ENCODE results near the gene AP1M2. TPM values are rescaled to one million over a fixed set of nuclear protein-coding genes. Genes with fewer than 3 reads are reported as not detected.
"Not testable (repeated sequence)": the region's sequence is repeated elsewhere in the genome, so short reads cannot be mapped to it uniquely, and the experiment has no call there.

Gene AP1M2
- polyA plus RNA-seq, 1 donor, result not detected

DNA sequence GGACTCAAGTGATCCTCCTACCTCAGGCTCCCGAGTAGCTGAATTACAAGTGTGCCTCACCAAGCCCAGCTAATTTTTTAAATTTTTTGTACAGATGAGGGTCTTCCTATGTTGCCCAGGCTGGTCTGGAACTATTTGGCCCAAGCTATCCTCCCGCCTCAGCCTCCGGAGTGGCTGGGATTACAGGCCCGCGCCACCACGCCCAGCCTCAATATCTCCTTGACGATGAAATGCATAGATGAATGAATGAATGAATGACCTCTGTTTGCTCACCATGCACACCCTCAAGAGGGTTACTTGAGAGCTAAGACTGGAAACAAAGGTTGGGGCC, 14.9 kb upstream of the AP1M2 start:
- no peak for DNase-seq (ENCODE audit: low read depth)

DNA sequence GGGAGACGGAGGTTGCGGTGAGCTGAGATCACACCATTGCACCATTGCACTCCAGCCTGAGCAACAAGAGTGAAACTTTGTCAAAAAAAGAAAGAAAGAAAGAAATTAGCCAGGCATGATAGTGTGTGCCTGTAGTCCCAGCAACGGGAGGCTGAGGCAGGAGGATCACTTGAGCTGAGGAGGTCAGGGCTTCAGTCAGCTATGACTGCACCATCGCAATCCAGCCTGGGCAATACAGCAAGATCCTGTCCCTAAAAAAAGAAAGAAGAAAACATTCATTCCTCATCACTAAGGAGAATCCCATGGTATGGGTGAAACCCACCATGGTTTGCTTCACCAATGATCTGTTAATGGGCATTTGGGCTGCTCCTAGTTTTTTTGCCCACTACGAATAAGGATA, 13.0 kb upstream of the AP1M2 start:
- DNase-seq (ENCODE audit: low read depth), result no peak

DNA sequence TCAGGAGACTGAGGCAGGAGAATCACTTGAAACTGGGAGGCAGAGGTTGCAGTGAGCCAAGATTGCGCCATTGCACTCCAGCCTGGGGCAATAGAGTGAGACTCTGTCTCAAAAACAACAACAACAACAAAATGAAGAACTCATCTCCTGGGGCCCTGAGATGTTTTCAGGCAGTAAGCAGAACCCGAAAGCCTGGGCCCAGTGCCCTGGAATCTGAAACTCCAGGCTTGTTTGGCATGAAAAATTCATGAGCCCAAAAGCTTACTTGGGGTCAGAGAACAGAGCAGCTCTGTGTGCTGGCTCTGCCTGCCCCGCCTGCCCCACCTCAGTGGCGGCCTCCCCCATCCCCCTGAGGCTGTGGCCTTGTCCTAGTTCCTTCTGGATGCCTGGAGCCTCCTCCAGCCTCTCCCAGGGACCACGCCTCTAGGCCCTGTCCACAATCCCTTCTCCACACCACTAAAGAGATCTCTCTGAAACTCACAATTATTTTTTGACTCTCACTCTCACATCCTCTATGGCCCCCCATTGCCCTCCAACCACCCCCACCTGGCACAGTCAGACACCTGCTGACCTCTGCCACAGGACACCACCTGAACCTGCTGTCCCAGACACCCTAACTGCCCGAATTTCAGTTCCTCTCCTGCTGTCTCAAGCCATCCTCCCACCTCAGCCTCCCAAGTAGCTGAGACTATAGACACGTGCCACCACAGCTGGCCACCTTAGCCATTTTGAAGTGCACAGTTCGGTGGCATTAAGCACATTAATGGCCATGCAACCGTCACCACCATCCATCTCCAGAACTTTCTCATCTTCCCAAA, 6.9 kb upstream of the AP1M2 start:
- no peak for DNase-seq (ENCODE audit: low read depth)

DNA sequence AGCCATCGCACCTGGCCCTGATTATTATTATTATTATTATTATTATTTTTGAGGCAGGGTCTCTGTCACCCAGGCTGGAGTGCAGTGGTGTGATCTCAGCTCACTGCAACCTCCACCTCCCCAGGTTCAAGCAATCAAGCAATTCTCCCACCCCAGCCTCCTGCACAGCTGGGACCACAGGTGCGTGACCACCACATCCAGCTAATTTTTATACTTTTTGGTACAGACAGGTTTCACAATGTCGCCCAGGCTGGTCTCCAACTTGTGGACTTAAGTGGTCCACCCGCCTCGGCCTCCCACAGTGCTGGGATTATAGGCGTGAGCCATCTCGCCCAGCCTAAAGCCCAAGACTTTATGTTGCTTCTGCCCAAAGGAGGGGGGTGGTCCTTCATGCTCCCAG, 6.0 kb upstream of the AP1M2 start:
- DNase-seq (ENCODE audit: low read depth), result no peak

DNA sequence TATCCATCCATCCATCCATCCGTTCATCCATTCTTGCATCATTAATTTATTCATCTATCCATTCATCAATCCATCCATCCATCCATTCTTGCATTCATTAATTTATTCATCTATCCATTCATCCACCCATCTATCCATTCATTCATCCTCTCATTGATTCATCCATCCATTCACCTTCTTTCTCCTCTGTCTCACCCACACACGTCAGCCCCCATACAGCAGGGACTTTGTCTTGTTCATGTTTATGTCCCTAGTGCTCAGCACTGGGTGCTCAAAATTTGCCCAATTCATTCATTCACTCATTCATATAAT, 683 bp upstream of the AP1M2 start:
- DNase-seq (ENCODE audit: low read depth), result no peak

DNA sequence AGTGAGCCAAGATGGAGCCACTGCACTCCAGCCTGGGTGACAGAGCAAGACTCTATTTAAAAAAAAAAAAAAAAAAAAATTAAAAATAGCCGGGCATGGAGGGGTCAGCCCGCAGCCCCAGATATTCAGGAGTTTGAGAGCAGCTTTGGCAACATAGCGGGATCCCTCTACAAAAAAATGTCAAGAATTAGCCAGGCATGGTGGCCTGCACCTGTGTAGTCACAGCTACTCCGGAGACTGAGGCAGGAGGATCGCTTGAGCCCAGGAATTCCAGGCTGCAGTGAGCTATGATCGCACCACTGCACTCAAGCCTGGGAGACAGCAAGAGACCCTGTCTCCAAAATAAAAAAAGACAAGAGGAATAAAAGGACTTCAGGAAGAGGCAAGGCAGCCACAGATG, 716 bp downstream of the AP1M2 start:
- DNase-seq (ENCODE audit: low read depth), result no peak

DNA sequence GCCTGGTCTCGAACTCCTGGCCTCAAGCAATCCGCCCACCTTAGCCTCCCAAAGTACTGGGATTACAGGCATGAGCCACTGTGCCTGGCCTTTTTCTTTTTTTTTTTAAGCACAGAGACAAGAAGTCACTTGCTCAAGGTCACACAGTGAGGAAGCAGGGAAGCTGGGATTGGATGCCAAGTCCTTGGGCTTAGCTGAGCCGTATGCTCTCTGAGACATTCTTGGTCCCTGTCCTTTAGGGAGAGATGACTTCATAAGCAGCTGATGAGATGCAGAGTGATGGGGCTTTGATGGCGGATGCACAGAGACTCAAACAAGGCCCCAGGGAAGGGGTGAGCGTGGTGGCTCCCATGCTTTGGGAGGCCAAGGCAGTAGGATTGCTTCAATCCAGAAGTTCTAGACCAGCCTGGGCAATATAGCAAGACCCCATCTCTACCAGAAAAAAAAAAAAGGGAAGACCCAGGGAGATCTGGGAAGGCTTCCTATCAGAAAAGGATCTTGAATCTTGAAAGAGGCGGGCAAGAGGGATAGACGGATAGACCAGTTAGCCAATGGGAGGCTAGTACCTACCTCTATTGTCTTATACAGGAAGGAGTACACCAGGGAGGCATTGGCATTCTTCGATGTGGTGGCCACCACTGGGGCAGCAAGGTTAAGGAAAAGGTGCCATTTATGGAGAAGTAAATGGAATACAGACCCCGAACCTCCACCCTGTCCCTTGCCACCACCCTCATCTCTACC, 3.9 kb downstream of the AP1M2 start:
- DNase-seq (ENCODE audit: low read depth), result no peak

DNA sequence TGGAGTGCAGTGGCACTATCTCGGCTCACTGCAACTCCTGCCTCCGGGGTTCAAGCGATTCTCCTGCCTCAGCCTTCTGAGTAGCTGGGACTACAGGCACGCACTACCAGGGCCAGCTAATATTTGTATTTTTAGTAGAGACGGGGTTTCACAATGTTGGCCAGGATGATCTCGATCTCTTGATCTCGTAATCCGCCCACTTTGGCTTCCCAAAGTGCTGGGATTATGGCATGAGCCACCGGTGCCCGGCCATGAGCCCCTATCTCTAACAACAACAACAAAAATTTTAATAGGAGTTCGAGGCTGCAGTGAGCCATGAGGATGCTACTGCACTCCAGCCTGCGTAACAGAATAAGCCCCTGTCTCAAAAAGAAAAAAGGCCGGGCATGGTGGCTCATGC, 5.0 kb downstream of the AP1M2 start:
- DNase-seq (ENCODE audit: low read depth), result no peak

DNA sequence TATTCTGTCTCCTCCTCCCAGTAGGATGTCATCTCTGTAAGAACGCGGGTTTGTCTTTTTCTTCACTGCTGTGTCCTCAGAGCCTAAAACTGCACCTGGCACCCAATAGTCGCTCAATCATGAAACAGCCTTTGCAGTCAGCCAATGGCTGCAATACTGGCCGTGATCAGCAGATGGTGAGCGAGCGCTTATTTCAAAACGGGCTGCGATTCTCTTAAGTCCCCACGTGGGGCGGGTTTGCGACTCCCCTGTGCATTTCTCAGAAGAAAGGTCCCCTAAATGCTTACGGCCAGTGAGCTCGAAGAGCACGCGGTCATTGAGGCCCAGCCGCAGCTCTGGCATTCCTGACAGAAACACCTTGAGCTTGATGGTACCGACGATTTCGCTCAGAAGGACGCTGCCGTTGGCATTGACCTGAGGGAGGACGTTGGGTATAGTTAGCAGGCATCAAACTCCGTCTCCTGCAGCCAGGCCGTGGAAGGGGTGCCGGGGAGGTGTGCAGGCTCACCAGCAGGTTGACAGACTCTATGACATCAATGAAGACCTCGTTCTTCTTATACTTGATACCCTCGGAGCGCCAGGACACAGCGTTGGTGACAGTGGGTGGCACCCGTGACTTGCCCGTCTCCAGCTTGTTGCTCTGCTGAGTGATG, 6.0 kb downstream of the AP1M2 start:
- DNase-seq (ENCODE audit: low read depth), result peak; percentile 74

DNA sequence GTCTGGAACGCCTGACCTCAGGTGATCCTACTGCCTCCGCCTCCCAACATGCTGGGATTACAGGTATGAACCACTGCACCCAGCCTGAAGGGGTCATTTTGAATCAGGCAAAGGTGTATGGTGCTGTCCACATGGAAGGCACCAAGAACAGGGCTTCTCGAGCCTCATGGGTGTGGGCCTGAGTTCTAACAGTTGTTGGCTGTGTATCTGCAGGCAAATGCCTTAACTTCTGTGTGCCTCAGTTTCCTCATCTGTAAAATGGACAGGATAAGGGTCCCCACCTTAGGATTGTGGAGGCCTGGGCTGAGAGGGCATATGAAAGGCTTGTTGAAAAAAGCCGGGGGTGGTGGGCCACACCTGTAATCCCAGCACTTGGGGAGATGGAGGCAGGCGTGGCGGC, 9.2 kb downstream of the AP1M2 start:
- no peak for DNase-seq (ENCODE audit: low read depth)

DNA sequence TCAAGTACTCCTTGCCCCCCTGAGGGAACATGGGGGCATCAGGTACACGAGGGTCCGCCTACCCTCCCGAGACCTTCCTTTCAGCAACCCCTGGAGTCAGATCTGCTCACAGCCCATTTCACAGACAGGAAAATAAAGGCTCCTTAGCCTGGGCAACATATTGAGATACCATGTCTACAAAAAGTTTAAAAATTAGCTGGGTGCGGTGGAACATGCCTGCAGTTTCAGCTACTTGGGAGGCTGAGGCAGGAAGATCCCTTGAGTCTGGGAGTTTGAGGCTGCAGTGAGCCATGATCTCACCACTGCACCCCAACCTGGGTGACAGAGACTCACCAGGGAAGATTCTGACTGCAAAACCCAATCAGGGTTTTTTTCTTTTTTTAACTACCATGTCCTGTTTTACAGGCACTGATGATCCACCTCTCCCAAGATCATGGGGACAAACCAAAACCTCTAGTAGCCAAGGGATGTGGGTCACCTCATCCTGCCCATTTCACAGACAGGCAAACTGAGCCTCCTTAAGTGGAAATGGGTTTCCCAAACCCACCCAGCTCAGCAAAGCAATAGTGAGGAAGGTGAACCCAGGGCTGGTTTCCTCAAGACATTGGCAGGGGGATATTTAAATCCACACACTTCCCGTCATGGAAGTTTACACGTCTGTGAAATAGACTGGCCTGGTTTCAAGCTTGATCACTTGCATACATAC, 11.9 kb downstream of the AP1M2 start:
- DNase-seq (ENCODE audit: low read depth), result no peak

DNA sequence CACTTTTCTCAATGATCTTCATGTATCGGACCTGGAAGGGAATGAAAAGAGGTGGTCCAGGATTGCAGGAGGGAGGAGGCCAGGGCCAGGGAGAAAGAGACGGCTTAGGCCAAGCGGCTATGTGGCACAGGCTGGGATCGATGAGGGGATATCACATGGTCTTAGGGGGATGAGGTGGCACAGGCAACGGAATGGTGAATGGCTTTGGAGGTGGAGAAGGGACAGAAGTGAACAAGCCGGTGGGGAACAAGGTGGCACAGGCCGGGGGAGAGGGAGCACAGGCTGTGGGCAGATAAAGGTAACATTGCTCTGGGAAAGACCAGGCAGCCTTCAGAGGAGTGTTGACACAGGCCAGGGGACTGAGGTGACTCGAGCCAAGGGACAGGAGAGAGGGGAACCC, 12.7 kb downstream of the AP1M2 start:
- no peak for DNase-seq (ENCODE audit: low read depth)

DNA sequence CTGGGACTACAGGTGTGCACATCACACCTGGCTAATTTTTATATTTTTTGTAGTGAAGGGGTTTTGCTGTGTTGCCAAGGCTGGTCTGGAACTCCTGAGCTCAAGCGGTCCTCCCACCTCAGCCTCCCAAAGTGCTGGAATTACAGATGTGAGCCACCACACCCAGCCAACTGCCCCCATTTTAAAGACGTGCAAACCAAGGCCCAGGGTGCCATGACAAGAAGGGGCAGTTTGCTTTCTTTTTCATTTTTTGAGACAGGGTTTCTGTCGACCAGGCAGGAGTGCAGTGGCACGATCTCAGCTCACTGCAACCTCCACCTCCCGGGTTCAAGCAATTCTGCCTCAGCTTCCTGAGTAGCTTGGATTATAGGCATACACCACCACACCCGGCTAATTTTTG, 13.3 kb downstream of the AP1M2 start:
- not testable (repeated sequence) for DNase-seq (ENCODE audit: low read depth)

DNA sequence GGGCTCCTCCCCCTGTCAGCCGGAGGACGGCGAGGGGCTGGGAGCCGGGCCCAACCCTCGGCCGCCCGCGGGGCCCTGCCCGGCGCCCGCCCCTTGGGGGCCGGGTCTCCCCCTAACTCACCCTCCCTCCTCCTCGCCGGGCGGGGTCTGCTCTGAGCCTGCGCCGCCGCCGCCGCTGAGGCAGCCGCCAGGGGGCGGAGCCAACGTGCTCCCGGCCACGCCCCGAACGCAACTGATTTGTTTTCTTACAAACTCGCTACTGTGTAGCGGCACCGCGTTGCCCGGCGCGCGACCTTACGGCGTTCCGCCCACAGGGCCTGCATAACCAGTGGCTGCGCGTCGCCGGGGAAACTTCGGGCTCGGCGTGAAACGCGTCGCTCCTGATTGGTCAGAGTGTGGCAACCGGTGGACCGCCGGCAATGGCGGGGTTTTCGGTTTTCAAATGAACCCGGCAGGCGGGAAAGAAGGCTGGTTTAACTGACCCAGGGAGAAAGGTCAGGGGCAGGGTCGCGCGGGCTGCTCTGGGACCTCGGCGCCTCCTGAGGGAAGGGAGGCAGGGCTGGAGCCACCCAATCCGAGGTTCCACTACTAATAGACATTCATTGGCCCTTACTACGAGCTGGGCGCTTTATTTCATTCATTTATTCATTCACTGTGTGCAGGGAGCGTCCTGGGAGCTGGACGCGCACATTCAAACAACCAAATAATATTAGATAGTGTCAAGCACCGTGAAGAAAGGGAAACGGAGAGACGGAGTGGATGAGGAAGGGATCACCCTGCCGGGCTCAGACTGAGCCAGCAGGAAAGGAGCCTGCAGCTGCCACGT, 18.1 kb downstream of the AP1M2 start, which contains the start of gene CDKN2D:
Gene CDKN2D, minus strand, starts transcription at position 154 of the 826 bp plus-strand sequence. CDS start 326 bp downstream, outside the sequence.
- peak; percentile 98 for DNase-seq (ENCODE audit: low read depth)

DNA sequence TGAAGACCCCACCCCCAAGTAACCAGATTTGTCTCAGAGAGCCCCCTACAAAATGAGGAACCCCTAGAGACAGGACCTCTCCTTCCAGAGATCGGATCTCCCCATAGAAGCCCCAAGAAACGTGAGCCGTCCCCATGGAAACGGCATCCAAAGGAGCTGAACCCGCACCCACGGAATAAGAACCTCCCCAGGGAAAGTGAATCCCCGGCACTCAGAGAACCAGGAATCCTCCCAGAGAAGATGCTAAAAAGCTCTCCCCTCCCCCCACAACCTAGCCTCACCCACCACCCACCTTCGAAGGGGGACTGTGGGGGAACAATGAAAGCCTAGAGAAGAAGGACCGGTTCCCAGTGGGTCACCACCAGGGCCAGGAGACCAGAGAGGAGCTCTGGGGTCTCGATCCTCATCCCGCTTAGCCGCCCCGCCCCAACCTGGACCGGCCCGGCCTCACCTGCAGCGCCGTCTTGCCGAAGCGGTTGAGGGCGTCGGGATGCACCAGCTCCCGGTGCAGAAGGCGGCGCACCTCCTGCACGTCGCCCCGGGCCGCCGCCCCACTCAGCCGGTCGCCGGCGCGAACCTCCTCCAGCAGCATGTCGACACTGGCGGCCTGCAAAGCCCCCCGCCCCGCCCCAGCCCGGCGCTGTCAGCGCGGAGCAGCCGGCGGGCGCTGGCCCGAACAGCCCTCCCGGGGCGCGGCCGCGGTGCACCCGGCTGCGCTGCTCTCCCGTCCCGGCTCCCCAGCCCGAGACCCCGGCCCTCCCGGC, 18.9 kb downstream of the AP1M2 start:
- DNase-seq (ENCODE audit: low read depth), result no peak

DNA sequence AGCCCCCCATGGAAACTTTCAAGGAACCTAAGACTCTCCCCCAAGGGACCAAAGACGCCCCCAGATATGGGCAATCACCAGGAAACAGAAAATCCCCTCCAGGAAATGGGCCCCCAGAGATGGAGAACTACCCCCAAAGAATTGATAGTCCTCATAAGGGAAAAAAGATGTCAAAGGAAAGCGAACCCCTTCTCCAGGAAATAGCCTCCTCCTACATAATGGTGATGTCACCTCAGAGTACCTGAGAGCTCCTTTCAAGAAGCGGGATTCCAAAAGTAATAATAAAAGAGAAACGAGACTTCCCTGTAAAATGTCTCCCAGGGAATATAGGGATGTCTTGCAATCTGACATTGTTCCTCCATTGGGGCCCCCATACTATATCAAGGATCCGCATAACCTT, 19.5 kb downstream of the AP1M2 start:
- DNase-seq (ENCODE audit: low read depth), result no peak

DNA sequence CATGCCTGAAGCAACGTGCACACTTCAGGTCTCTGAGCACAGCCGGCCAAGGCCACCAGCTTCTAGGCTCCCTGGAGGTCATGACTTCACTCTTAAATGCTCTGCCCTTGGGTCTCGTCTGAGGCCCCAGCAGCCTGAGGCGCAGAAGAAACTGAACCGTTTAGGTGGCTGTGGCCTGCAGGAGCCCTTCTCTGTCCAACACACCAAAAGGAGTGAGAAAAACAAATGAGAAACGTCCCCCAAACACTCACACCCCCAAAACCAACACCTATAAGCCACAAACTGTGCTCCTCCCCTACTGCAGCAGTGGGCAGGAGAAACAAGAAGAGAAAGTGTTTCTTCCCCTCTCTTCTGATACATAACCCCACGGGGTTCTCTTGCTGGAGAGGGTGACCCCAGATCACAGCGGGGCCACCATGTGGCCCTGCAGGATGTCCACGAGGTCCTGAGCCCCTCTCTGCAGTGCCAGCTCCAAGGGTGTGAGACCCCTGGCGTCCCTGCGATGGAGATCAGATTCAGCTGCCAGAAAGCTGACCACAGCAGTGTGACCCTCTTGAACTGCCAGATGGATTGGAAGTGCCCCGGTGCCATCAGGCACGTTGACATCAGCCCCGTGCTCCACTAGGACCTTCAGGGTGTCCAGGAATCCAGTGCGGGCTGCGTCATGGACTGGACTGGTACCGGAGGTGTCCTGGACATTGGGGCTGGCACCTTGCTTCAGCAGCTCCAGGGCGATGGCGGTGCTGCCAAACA, 20.3 kb downstream of the AP1M2 start:
- no peak for DNase-seq (ENCODE audit: low read depth)

DNA sequence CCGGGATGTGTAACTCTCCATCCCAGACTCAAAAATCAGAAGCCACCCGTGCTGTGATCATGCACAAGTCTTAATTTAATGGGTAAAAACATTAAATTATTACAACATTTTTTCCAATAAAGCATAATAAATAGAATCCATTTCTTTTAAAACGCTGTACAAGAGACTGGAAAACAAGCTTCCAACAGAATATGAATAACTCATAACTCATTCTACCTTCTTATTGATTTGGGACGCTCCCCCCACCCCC, 20.8 kb downstream of the AP1M2 start:
- DNase-seq (ENCODE audit: low read depth), result no peak

DNA sequence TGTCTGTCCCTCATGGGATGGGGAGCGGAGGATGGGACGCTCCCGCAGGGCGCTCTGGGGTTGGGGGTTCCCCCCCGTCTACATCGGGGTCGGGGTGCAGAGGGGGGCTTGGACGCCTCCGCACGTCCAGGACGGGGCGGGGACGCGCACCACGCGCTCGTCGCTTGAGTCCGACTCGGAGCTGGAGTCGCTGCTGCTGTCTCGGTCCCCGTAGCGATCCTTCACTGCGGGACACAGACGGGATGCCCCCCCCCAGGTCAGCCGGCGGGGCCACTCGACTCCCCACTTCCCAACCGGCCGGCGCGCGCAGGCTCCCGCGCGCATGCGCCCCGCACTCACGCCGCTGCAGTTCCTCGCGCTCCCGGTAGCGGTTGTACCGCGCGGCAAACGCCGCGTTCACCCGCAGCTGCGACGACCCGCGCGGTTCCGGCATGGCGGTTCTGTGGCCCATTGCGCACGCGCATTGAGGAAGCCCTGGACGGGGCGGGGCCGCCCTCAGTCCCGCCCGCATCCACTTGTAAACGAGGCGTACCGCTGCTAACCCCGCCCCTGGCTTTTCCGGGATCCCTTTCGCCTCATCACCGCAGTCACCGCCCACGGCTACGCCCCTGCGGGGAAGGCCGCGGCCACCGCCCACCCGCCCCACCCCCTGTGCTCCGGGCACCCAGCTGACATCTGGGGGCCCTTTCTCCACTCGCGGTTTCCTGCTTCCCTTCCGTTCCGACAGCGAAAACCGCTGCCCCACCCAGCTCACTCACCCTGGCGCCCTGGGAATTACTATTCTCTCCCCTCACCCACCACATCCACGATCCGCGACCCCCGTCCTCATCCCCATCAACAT, 21.3 kb downstream of the AP1M2 start, which contains the start of gene KRI1:
Gene KRI1, minus strand, starts transcription at position 444 of the 841 bp plus-strand sequence. Its CDS starts 11 bp downstream, at position 433.
- peak; percentile 91 for DNase-seq (ENCODE audit: low read depth)

Measured in forelimb muscle (tissue), 1 donor.